Activated T-helper 1 cell treated with anti-CD3 and anti-CD28 coated beads, Interleukin-12 subunit alpha, Interleukin-12 subunit beta, Interleukin-2, Interleukin-4 antibody, amounts not matched to agents 30 ng/mL and 10 ng/mL and 1 ng/mL, durations not matched to agents 14 hours and 24 hours and 36 hours (primary cell): ENCODE measurements around the gene SLC9A9. TPM values are rescaled to one million over a fixed set of nuclear protein-coding genes. Genes with fewer than 3 reads are reported as not detected.

ENCODE experiments used
- DNase-seq: peaks from one replicate; pipeline ENCODE4 v3.0.0; 2021; ENCODE audit warnings: low spot score
- H3K27ac Mint-ChIP-seq: one replicate; pipeline ENCODE4 v1.8.0; 2021; ENCODE audit warnings: mild to moderate bottlenecking, mixed read lengths
- H3K27me3 Mint-ChIP-seq: one replicate; pipeline ENCODE4 v1.8.0; 2022; ENCODE audit warnings: mild to moderate bottlenecking, moderate library complexity, mixed read lengths; ENCODE audit not compliant: insufficient read depth
- H3K36me3 Mint-ChIP-seq: one replicate; pipeline ENCODE4 v1.8.0; 2021; ENCODE audit warnings: low read depth, mixed read lengths
- H3K4me1 Mint-ChIP-seq: one replicate; pipeline ENCODE4 v1.8.0; 2021; ENCODE audit warnings: low read depth, mixed read lengths
- H3K4me3 Mint-ChIP-seq: one replicate; pipeline ENCODE4 v1.8.0; 2021; ENCODE audit warnings: mild to moderate bottlenecking, moderate library complexity, mixed read lengths
- H3K9me3 Mint-ChIP-seq: one replicate; pipeline ENCODE4 v1.8.0; 2021; ENCODE audit warnings: mixed read lengths
- intact Hi-C: fragments of 100-400 bp; cut with micrococcal nuclease; formaldehyde crosslinking; loops from one replicate; pipeline ENCODE4 v1.15.1; 2024
- total RNA-seq: library from RNA; stranded (reverse); gene quantifications from 2 replicates; pipeline ENCODE4 v1.2.3, GENCODE V29; 2022

SLC9A9 gene
- total RNA-seq, 1 donor from 2014 or later: 0.88 TPM

DNA sequence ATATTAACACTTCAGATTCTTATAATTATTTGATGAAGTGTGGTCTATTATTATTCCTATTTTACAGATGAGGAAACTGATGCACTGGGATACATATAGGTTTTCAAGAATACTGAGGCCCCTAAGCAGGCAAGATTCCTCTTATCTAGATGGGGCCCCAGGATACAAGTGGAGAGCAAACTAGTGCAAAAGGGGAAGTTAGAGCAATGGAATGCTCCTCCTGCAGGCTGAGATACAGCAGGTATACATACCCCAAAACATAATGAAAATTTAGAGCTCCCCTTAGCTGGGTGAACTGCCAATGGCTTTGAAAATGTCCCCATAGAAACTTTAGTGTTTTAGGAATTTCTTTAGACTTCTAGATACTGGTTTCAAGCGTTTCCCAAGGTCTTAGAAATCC, 481.6 kb downstream of the SLC9A9 start:
- Mint-ChIP-seq H3K4me1 (peaks cover 18% of the 10 kb centered on the region), H3K27me3 (no peaks in the 10 kb centered on the region), H3K4me3 (no peak overlapping the region), H3K27ac (no peak overlapping the region), H3K36me3 (no peaks in the 10 kb centered on the region), H3K9me3 (no peaks in the 10 kb centered on the region)
- intact Hi-C loops: no loop called here
- DNase-seq: no peak

GRCh38 chr3:143363949-143364348, 484.3 kb downstream of the SLC9A9 start:
- Mint-ChIP-seq H3K36me3 (no peaks in the 10 kb centered on the region), H3K4me3 (no peak overlapping the region), H3K27ac (no peak overlapping the region), H3K4me1 (peaks cover 19% of the 10 kb centered on the region), H3K27me3 (no peaks in the 10 kb centered on the region), H3K9me3 (no peaks in the 10 kb centered on the region)
- DNase-seq: no peak
- intact Hi-C loops: no loop called here

DNA sequence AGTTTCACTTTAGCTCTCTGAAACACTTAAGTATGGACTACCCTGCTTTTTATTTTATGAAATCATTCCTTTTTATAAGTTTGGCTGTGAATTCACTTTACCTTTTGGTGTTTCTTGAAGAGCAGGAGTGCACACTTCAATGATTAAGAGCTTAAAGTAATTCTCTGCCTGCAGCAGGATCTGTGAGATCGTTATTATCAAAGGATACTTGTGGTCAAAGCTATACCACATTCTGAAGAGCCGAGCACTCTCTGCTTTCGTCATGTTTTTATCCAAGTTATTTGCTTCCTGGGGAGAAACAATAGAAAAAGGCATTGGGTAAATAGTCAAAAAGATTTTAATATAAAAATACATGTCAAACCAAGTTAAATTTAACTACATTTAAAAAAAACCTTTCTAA, 485.0 kb downstream of the SLC9A9 start:
- no peak for DNase-seq
- Mint-ChIP-seq H3K4me1 (peaks cover 19% of the 10 kb centered on the region), H3K36me3 (no peaks in the 10 kb centered on the region), H3K27ac (no peak overlapping the region), H3K9me3 (no peaks in the 10 kb centered on the region), H3K27me3 (no peaks in the 10 kb centered on the region), H3K4me3 (no peak overlapping the region)
- intact Hi-C loops: no loop called here

DNA sequence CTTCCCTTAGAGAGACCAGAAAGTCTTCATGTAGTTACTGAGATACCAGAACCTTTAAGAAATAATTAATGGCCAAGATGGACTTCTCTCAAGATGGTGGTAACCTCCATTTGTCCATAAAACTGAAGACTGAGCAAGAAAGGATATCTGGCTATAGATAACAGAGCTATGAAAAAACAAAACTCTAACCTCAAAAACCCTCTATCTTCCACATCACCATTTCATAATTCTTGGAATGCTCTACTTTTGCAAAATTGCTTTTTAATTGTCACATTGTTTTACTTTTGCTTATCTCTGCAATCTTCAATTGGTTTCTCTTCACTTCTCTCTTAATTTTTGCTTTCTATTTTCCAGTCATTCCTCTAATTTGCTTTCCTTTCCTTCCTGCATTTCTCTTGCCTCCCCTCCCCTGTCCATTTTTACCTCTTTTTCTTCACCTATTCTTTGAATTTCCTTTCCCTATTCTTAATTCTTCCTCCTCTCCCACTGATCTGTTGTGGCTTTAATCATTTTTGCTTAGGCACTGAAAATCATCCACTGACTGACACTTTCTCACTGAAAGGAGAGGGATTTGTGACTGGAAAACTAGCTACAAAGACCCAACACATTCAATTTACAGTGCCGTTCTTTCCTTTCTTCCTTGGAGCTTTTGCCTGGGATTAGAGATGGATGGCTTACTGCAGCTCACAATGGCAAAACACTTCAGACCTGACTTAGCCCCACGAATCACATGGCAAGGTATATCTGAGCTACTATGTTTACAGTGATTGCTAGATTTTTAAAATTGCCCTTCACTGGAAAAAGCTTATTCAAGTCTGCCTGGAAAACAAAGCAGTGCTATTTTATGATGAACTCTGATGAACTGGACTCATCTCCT, 485.9 kb downstream of the SLC9A9 start:
- Mint-ChIP-seq H3K9me3 (no peaks in the 10 kb centered on the region), H3K36me3 (peaks cover under 1% of the 10 kb centered on the region), H3K27ac (no peak overlapping the region), H3K4me1 (peaks cover 19% of the 10 kb centered on the region), H3K27me3 (no peaks in the 10 kb centered on the region), H3K4me3 (no peak overlapping the region)
- no peak for DNase-seq
- intact Hi-C loops: no loop called here

DNA sequence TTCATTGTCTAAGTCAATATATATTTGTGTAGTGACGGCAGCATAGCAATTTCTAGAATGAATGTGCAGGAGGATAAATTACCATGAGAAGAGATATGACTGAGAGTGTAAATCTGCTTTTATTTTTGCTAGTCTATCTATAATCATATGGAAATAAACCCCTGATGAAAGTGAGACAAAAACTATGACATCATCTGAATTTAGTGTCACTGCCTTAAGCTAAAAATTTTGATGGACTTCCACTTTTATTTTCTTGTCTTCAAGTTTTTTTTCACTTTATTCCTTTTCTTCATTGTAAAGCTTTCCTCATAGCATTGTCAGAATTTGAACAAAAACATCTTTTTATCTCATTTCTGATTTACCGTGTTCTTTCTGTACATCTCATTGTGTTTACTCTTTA, 486.7 kb downstream of the SLC9A9 start:
- intact Hi-C loops: no loop called here
- no peak for DNase-seq
- Mint-ChIP-seq H3K27me3 (no peaks in the 10 kb centered on the region), H3K27ac (no peak overlapping the region), H3K4me1 (peaks cover 19% of the 10 kb centered on the region), H3K9me3 (no peaks in the 10 kb centered on the region), H3K4me3 (no peak overlapping the region), H3K36me3 (peaks cover 3% of the 10 kb centered on the region)

DNA sequence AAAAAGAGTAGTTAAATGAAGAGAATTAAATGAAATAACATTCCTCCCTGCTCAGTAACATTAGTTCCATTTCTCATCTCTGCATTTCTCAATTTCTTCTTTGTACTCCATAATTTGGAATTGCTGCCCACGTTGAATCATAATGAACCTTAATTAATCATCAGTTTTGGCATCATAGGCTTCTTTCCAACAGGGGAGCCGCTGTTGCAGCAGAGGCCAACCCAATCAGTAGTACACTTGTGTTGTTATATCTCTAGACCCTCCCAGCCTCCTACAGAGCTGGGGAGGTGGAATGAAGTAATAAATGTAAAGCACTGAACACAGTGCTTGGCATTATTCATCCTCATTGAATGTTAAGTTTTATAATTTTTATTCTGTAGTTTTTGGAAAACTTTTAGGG, 488.0 kb downstream of the SLC9A9 start:
- peaks cover 19% of the 10 kb centered on the region for H3K4me1 Mint-ChIP-seq
- no peak overlapping the region for H3K27ac Mint-ChIP-seq
- DNase-seq: no peak
- H3K4me3 Mint-ChIP-seq: no peak overlapping the region
- intact Hi-C loops: no loop called here
- peaks cover 3% of the 10 kb centered on the region for H3K36me3 Mint-ChIP-seq
- no peaks in the 10 kb centered on the region for H3K9me3 Mint-ChIP-seq
- no peaks in the 10 kb centered on the region for H3K27me3 Mint-ChIP-seq

DNA sequence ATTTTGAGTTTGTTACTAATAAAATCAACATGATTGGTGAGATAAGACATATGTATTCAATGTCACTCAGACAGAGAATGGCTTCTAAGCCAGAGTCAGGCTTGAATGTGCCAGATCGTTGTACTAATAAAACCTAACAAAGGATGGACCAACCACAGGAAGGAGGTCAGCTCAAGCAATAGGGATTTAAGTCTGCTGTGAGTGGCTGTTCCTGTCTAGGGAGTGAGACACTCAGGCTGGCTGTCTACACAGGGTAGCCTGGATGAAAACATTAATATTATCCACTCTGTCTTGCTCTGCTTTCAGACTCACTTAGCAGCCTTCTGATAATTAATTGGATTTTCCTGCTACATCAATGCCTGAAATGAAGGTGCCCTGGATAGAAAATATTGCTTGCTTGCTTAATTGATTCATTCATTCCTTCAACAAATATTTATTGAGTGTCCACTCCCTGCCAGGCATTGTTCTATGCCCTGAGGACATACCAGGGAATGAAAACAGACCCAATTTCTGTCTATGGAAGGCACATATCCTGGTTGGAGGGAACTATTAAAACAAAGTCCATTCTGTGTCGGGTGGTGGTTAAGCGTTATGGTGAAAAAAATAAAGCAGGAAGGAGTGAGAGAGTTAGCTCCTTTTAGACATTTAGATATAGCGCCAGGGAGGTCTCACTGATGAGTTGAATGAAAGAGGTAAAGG, 489.3 kb downstream of the SLC9A9 start:
- Mint-ChIP-seq H3K4me3 (no peak overlapping the region), H3K4me1 (peaks cover 19% of the 10 kb centered on the region), H3K27ac (no peak overlapping the region), H3K27me3 (no peaks in the 10 kb centered on the region), H3K9me3 (no peaks in the 10 kb centered on the region), H3K36me3 (peaks cover 3% of the 10 kb centered on the region)
- intact Hi-C loops: no loop called here
- no peak for DNase-seq

DNA sequence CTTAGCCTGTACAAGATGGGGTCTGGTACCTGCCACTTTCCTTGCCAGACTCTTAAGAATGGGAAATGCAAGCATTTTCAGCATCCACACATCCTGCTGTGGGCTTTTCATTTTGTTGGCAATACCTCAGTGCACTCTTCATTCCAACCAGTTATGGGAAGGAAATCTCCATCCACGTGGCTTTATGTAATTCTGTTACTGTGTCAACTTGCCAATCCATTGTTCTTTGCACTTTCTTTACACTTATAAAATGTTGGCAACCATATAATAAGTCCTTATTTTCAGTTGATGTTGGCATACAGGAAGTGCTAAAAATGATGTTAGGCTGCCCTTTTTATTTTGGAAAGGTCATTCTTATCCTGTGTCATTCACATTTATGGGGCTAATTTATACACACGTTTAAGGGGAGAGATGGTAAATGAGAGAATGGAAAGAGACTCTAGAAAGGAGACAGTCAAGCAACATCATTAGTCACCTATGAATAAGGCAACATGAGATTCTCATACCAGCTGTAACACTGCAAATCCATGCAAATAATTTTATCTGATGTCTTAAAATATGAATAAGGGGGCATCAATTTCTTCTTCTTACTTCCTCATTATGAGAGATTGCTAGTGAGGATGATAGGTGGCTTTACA, 490.0 kb downstream of the SLC9A9 start:
- Mint-ChIP-seq H3K27me3 (no peaks in the 10 kb centered on the region), H3K4me1 (peaks cover 17% of the 10 kb centered on the region), H3K9me3 (no peaks in the 10 kb centered on the region), H3K36me3 (peaks cover 3% of the 10 kb centered on the region), H3K27ac (no peak overlapping the region), H3K4me3 (no peak overlapping the region)
- no peak for DNase-seq
- intact Hi-C loops: no loop called here

GRCh38 chr3:143357700-143358099, 490.6 kb downstream of the SLC9A9 start:
- H3K36me3 Mint-ChIP-seq: peaks cover 3% of the 10 kb centered on the region
- no peaks in the 10 kb centered on the region for H3K9me3 Mint-ChIP-seq

DNA sequence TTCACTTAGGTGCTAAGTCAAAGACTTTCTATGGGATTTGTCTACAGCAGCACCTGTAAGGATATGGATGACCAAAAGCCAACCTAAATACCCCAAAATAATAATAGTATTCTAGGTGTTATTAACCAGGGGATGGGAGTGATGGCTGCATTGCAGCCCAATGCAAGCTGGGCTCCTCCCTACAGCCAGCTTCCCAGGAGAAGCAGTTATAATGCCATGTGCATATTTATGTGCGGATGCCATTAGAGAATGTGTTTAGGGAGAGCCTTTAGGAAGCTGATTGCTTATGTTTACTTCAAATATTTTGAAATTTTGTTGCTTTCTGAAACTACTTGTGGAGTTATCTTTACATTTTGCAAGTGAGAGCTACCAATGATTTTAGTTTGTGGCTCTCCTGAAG, 491.4 kb downstream of the SLC9A9 start:
- Mint-ChIP-seq H3K27ac (no peak overlapping the region), H3K9me3 (no peaks in the 10 kb centered on the region), H3K27me3 (no peaks in the 10 kb centered on the region), H3K4me3 (no peak overlapping the region), H3K36me3 (peaks cover 3% of the 10 kb centered on the region), H3K4me1 (peaks cover 3% of the 10 kb centered on the region)
- intact Hi-C loops: no loop called here
- DNase-seq: no peak

More at GRCh38 chr3:143357700-143358099, 490.6 kb downstream of the SLC9A9 start:
- no peak for DNase-seq
- Mint-ChIP-seq H3K27ac (no peak overlapping the region), H3K4me1 (peaks cover 12% of the 10 kb centered on the region), H3K4me3 (no peak overlapping the region), H3K27me3 (no peaks in the 10 kb centered on the region)
- intact Hi-C loops: no loop called here

DNA sequence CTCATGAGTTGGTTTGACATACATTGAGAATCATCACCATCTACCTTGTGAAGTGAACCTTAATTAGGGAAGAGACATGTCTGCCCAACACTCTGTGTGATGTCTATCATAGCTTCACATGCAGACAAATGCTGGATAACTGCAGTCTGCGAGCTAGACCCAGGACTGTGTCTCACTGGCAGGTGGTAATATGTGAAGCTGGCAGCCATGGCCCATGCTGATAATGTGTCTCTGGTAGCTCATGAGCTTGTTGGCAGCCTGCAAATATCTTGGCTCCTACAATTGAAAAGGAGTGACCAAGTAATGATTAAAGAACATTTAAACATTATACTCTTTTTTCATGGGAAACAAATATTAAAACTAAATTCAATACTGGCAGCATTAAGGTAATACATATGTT, 493.9 kb downstream of the SLC9A9 start:
- intact Hi-C loops: no loop called here
- no peaks in the 10 kb centered on the region for H3K27me3 Mint-ChIP-seq

GRCh38 chr3:143352850-143353550, 495.3 kb downstream of the SLC9A9 start:
- no peak for DNase-seq
- no peak overlapping the region for H3K27ac Mint-ChIP-seq
- H3K9me3 Mint-ChIP-seq: no peaks in the 10 kb centered on the region
- H3K36me3 Mint-ChIP-seq: peaks cover 3% of the 10 kb centered on the region
- intact Hi-C loops: no loop called here
- H3K4me1 Mint-ChIP-seq: peaks cover 15% of the 10 kb centered on the region
- no peak overlapping the region for H3K4me3 Mint-ChIP-seq
- no peaks in the 10 kb centered on the region for H3K27me3 Mint-ChIP-seq

More for the DNA sequence above, 493.9 kb downstream of the SLC9A9 start:
- no peak for DNase-seq
- H3K4me1 Mint-ChIP-seq: peaks cover 5% of the 10 kb centered on the region
- no peaks in the 10 kb centered on the region for H3K9me3 Mint-ChIP-seq
- H3K36me3 Mint-ChIP-seq: peaks cover 3% of the 10 kb centered on the region
- H3K4me3 Mint-ChIP-seq: no peak overlapping the region
- H3K27ac Mint-ChIP-seq: no peak overlapping the region
